Activated CD4-positive, alpha-beta T cell treated with anti-CD3 and anti-CD28 coated beads for 36 hours (primary cell): Measurements from ENCODE around the gene PRKD1. TPM values are rescaled to one million over a fixed set of nuclear protein-coding genes. Genes with fewer than 3 reads are reported as not detected.
"Not testable (repeated sequence)": the region's sequence is repeated elsewhere in the genome, so short reads cannot be mapped to it uniquely, and the experiment has no call there.

Experiments used
- ATAC-seq: fragments of 200-7000 bp; cut with Tn5 transposase; one replicate; pipeline ENCODE4 v1.10.0; 2021; ENCODE audit warnings: mild to moderate bottlenecking, moderate library complexity
- CTCF ChIA-PET: fragments of 350-600 bp; sonication (Branson Sonifier 250); formaldehyde crosslinking; loops from one replicate; lab custom pipeline; 2021; ENCODE audit warnings: antibody characterized with exemption; lab: Charles Lee
- POLR2A ChIA-PET: fragments of 350-600 bp; sonication (Branson Sonifier 250); formaldehyde crosslinking; loops from one replicate; lab custom pipeline; 2021; ENCODE audit warnings: antibody characterized with exemption, inconsistent platforms; lab: Charles Lee
- DNase-seq: peaks from one replicate; pipeline ENCODE4 v3.0.0-alpha.2; 2020
- H3K27ac Mint-ChIP-seq: one replicate; pipeline ENCODE4 v1.8.0; 2021; ENCODE audit warnings: mixed read lengths
- H3K27me3 Mint-ChIP-seq: one replicate; pipeline ENCODE4 v1.8.0; 2021; ENCODE audit warnings: mixed read lengths
- H3K36me3 Mint-ChIP-seq: one replicate; pipeline ENCODE4 v1.8.0; 2021; ENCODE audit warnings: low read depth, mixed read lengths
- H3K4me1 Mint-ChIP-seq: one replicate; pipeline ENCODE4 v1.8.0; 2021; ENCODE audit warnings: mixed read lengths
- H3K4me3 Mint-ChIP-seq: one replicate; pipeline ENCODE4 v1.8.0; 2021; ENCODE audit warnings: mild to moderate bottlenecking, moderate library complexity, mixed read lengths
- H3K9me3 Mint-ChIP-seq: one replicate; pipeline ENCODE4 v1.8.0; 2021; ENCODE audit warnings: low read depth, mixed read lengths
- intact Hi-C, 2 experiments: fragments of 100-400 bp; cut with DNase I in 1 of 2; cut with micrococcal nuclease in 1 of 2; formaldehyde crosslinking; loops; one replicate each; pipeline versions ENCODE4 v1.14.2 to v1.15.1; 2022 to 2024; cut with DNase I, micrococcal nuclease
- total RNA-seq, 2 experiments: library from RNA; stranded (reverse); gene quantifications; one replicate each; pipeline ENCODE4 v1.2.3, GENCODE V29; 2021

Gene PRKD1
- total RNA-seq, 2 experiments from 2014 or later: not detected

DNA sequence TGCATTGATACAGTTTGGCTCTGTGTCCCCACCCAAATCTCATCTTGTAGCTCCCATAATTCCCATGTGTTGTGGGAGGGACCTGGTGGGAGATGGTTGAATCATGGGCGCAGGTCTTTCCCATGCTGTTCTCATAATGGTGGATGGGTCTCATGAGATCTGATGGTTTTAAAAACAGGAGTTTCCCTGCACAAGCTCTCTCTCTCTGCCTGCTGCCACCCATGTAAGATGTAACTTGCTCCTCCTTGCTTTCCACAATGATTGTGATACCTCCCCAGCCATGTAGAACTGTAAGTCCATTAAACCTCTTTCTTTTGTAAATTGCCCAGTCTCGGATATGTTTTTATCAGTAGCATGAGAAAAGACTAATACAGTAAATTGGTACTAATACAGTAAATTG is 74.0 kb downstream of the PRKD1 start:
- H3K27ac Mint-ChIP-seq, intact Hi-C loops, H3K27me3 Mint-ChIP-seq, H3K4me3 Mint-ChIP-seq, H3K4me1 Mint-ChIP-seq, DNase-seq, ATAC-seq, CTCF ChIA-PET, H3K36me3 Mint-ChIP-seq: not testable (repeated sequence)
- H3K9me3 Mint-ChIP-seq: peaks cover 26% of the 10 kb centered on the region
- POLR2A ChIA-PET: interaction anchor here (0.6 kb wide), 1 partner anchor 64 kb away, joined by 3 read pairs; no protein-coding TSS in a partner anchor

DNA sequence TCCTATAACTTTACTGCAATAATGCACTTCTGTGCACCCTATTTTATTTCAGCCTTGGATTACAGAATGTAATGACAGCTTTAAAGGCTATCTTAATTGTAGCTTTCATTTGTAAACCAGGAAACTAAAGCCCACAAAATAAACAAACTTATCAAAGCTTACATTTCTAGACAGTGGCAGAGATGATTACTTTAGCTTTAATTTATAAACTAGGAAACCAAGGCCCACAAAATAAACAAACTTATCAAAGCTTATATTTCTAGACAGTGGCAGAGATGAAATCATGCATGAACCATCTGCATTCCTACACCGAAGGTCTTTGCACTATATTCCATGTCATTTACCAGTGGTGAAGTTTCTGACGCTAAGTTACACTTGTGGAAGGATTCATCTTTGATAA is 74.4 kb downstream of the PRKD1 start:
- CTCF ChIA-PET: no interaction called here
- DNase-seq: no peak
- intact Hi-C loops: no loop called here
- Mint-ChIP-seq H3K27ac (no peak overlapping the region), H3K4me1 (no peaks in the 10 kb centered on the region), H3K27me3 (no peaks in the 10 kb centered on the region), H3K36me3 (no peaks in the 10 kb centered on the region), H3K9me3 (peaks cover 26% of the 10 kb centered on the region), H3K4me3 (no peak overlapping the region)
- POLR2A ChIA-PET: interaction anchor here (0.6 kb wide), 1 partner anchor 64 kb away, joined by 3 read pairs; no protein-coding TSS in a partner anchor
- ATAC-seq: no peak

DNA sequence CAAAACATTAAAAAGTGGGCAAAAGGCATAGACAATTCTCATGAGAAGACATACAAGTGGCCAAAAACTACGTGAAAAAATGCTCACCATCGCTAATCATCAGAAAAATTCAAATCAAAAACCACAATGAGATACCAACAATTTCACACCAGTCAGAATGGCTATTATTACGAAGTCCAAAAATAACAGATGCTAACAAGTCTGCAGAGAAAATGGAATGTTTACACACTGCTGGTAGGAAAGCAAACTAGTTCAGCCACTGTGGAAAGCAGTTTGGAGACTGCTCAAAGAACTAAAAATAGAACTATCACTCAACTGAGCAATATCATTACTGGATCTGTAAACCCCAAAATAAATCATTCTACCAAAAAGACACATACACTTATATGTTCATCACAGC is 76.2 kb downstream of the PRKD1 start:
- ChIA-PET POLR2A (no interaction called here), CTCF (no interaction called here)
- no peaks in the 10 kb centered on the region for H3K36me3 Mint-ChIP-seq
- DNase-seq: no peak
- H3K27me3 Mint-ChIP-seq: no peaks in the 10 kb centered on the region
- H3K4me3 Mint-ChIP-seq: no peak overlapping the region
- intact Hi-C loops: no loop called here
- H3K9me3 Mint-ChIP-seq: peaks cover 22% of the 10 kb centered on the region
- no peaks in the 10 kb centered on the region for H3K4me1 Mint-ChIP-seq
- ATAC-seq: no peak
- no peak overlapping the region for H3K27ac Mint-ChIP-seq

DNA sequence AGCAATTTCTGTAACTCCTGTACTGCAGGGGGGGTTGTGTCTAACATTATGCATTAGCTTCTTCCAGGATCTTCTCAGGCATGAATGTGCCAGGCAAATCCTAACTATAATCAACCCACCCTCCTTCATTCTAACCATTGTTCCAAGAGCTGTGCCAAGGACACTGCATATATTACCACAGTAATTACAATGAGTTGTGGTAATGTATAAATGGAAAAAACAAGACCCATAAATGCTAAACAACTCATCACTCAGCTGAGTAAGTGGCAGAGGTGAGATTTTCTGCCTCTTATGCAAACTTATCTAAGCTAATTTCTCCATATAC is 80.6 kb downstream of the PRKD1 start:
- H3K9me3 Mint-ChIP-seq: peaks cover 7% of the 10 kb centered on the region
- intact Hi-C loops: no loop called here
- POLR2A ChIA-PET: interaction anchor here (0.5 kb wide), 1 partner anchor 16 kb away, joined by 10 read pairs; no protein-coding TSS in a partner anchor
- DNase-seq (no peak), ATAC-seq (no peak)
- H3K27me3 Mint-ChIP-seq: no peaks in the 10 kb centered on the region
- CTCF ChIA-PET: no interaction called here
- H3K36me3 Mint-ChIP-seq: no peaks in the 10 kb centered on the region
- H3K4me3 Mint-ChIP-seq: no peak overlapping the region
- H3K27ac Mint-ChIP-seq: no peak overlapping the region
- H3K4me1 Mint-ChIP-seq: no peaks in the 10 kb centered on the region

DNA sequence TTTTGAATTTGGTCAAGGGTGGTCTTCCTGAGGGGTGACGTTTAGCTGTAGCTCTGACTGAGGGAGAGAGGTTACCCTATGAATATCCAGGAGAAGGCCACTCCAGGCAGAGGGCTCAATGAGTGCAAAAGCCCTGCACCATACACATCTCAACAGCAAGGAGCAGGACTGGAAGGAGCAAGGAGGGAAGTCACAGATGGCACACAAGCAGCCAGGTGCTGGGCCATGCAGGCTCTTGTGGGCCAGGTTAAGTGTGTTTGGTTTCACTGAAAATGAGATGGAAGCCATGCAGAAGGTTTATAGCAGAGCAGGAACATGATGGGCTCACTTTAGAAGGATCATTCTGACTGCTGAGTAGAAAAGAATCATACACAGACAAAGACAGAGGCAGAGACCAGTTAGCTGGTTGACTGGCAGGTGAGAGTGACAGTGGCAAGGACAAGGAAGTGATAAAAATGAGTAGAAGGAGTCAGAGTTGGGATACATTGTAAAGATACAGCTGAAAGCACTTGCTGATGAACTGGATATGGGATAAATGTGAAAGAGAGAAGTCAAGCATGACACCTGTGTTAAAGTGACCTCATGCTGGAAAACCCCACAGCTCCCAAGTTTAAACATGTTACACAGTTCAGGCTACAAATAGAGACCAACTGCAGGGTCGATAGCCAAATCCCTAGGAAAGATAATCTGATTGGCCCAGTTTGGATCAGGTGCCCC is 81.2 kb downstream of the PRKD1 start:
- Mint-ChIP-seq H3K4me1 (no peaks in the 10 kb centered on the region), H3K27me3 (no peaks in the 10 kb centered on the region), H3K36me3 (no peaks in the 10 kb centered on the region), H3K9me3 (peaks cover 7% of the 10 kb centered on the region), H3K27ac (no peak overlapping the region), H3K4me3 (no peak overlapping the region)
- intact Hi-C loops: no loop called here
- POLR2A ChIA-PET: interaction anchor here (0.5 kb wide), 1 partner anchor 15 kb away, joined by 10 read pairs; no protein-coding TSS in a partner anchor
- no peak for DNase-seq
- CTCF ChIA-PET: no interaction called here
- ATAC-seq: no peak

DNA sequence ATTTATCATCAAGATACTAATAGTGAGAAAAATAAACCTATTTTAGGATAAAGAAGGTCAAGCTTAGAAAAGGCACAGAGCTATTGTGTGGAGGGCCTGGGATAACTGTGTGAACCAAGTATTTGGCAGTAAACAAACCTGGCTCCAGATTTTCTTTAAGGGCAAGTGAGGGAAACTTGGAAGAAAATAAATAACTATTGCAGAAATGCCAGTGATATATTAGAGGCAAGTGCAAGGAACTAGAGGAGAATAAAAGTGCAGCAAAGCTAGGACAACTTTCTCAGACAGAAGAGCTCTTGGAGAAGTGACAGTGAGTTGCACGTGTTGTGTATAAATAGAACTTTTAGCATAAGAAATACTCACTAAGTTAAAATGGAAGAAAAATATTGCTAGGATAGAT is 83.7 kb downstream of the PRKD1 start:
- Mint-ChIP-seq H3K4me3 (no peak overlapping the region), H3K27ac (no peak overlapping the region), H3K36me3 (peaks cover 7% of the 10 kb centered on the region), H3K9me3 (peaks cover 26% of the 10 kb centered on the region), H3K27me3 (no peaks in the 10 kb centered on the region), H3K4me1 (no peaks in the 10 kb centered on the region)
- intact Hi-C loops: no loop called here
- ChIA-PET POLR2A (no interaction called here), CTCF (no interaction called here)
- ATAC-seq (no peak), DNase-seq (no peak)

DNA sequence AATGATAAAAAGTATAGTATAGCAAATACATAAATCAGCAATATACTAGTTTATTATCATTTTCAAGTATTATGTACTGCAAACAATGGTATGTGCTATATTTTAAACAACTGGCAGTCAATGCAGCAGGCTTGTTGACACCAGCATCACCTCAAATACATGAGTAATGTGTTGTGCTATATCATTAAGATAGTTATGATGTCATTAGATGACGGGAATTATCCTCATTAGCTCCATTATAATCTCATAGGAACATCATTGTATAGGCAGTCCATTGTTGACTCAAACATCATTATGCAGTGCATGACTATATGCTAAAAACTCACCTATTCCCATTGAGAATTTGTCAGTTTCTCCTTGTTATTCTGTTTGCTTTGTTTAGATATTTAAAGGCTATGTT is 85.4 kb downstream of the PRKD1 start:
- Mint-ChIP-seq H3K27me3 (no peaks in the 10 kb centered on the region), H3K4me1 (no peaks in the 10 kb centered on the region), H3K4me3 (no peak overlapping the region), H3K9me3 (peaks cover 30% of the 10 kb centered on the region), H3K27ac (no peak overlapping the region), H3K36me3 (peaks cover 7% of the 10 kb centered on the region)
- ATAC-seq (no peak), DNase-seq (no peak)
- intact Hi-C loops: no loop called here
- CTCF ChIA-PET: no interaction called here
- POLR2A ChIA-PET: no interaction called here

DNA sequence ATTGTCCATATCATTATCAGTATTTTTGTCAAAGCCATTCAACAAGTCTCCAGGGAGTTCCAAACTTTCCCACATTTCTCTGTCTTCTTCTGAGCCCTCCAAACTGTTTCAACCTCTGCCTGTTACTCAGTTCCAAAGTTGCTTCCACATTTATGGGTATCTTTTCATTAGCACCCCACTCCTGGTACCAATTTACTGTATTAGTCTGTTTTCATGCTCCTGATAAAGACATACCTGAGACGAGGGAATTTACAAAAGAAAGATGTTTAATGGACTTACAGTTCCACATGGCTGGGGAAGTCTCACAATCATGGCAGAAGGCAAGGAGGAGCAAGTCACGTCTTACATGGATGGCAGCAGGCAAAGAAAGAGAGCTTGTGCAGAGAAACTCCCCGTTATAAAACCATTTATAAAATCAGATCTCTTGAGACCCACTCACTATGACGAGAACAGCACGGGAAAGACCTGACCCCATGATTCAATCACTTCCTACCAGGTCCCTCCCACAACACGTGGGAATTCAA is 87.2 kb downstream of the PRKD1 start:
- H3K27ac Mint-ChIP-seq, H3K4me3 Mint-ChIP-seq, intact Hi-C loops, H3K36me3 Mint-ChIP-seq, H3K27me3 Mint-ChIP-seq, H3K4me1 Mint-ChIP-seq, POLR2A ChIA-PET, DNase-seq, CTCF ChIA-PET, ATAC-seq: not testable (repeated sequence)
- peaks cover 34% of the 10 kb centered on the region for H3K9me3 Mint-ChIP-seq

DNA sequence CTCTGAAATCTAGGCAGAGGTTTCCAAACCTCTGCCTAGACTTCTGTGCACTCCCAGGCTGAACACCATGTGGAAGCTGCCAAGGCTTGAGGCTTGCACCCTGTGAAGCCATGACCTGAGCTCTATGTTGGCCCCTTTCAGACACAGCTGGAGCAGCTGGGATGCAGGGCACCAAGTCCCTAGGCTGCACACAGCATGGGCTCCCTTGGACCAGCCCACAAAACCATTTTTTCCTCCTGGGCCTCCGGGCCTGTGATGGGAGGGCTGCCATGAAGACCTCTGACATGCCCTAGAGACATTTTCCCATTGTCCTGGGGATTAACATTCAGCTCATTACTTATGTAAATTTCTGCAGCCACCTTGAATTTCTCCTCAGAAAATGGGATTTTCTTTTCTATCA is 88.0 kb downstream of the PRKD1 start:
- H3K4me1 Mint-ChIP-seq, DNase-seq, CTCF ChIA-PET, POLR2A ChIA-PET, H3K4me3 Mint-ChIP-seq, H3K27me3 Mint-ChIP-seq, H3K27ac Mint-ChIP-seq, ATAC-seq, H3K36me3 Mint-ChIP-seq, intact Hi-C loops: not testable (repeated sequence)
- peaks cover 34% of the 10 kb centered on the region for H3K9me3 Mint-ChIP-seq

DNA sequence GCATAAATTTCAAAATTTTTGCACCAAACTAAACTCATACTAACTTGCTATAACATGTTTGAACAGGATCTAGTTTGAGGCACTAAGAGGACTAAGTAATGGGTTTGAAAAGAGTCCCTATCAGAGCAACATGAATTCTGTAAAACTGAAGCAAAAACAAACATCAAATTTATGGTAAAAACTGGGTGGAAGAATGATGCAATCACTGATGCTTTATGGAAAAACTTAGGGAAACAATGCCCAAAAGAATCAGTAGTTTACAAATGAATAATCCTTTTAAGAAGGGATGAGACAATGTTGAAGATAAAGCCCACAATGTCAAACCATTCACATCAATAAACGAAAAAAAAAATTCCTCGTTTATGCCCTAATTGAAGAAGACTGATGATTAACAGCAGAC is 88.9 kb downstream of the PRKD1 start:
- no peak overlapping the region for H3K27ac Mint-ChIP-seq
- intact Hi-C loops: no loop called here
- ChIA-PET CTCF (no interaction called here), POLR2A (no interaction called here)
- H3K9me3 Mint-ChIP-seq: peaks cover 34% of the 10 kb centered on the region
- H3K27me3 Mint-ChIP-seq: no peaks in the 10 kb centered on the region
- peaks cover 7% of the 10 kb centered on the region for H3K36me3 Mint-ChIP-seq
- DNase-seq (no peak), ATAC-seq (no peak)
- no peak overlapping the region for H3K4me3 Mint-ChIP-seq
- H3K4me1 Mint-ChIP-seq: no peaks in the 10 kb centered on the region

DNA sequence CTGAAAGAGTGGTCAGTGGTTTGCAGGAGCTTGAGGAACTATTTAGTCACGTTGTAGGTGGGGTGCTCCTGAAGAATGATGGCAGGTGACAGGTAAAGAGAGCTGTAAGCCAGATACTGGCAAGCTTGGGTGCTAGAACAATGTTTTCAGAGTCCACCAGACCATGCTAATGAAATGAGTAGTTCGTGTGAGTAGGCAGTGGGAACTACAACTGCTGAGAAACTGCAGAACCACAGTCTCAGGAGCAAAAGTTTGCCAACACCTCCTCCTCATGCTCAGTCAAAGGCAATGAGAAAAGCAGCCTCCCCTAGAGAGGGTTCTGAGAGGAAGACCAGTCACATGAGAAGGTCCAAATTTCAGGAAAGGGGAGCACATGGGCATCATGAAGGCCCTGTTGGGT is 91.3 kb downstream of the PRKD1 start:
- H3K36me3 Mint-ChIP-seq: peaks cover 7% of the 10 kb centered on the region
- ChIA-PET CTCF (no interaction called here), POLR2A (no interaction called here)
- H3K4me1 Mint-ChIP-seq: no peaks in the 10 kb centered on the region
- intact Hi-C loops: no loop called here
- ATAC-seq: no peak
- no peak overlapping the region for H3K4me3 Mint-ChIP-seq
- H3K9me3 Mint-ChIP-seq: peaks cover 29% of the 10 kb centered on the region
- H3K27ac Mint-ChIP-seq: no peak overlapping the region
- no peak for DNase-seq
- H3K27me3 Mint-ChIP-seq: no peaks in the 10 kb centered on the region

DNA sequence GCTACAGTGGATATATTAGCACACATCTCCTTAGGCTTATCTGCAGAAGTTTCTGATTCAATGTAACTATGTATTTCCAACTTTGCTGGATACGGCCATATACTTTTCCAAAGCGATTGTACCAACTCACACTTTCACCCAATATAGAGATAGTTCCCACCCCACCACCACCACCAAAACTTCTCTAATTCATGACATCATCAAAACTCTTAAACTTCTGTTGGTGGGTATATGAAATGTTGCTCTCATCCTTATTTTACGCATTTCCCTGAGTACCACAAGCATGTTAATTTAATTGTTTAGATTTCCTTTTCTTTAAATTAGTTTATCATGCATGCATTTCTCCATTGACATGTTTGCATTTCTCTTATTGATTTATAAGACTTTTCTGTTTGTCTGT is 95.6 kb downstream of the PRKD1 start:
- Mint-ChIP-seq H3K27me3 (no peaks in the 10 kb centered on the region), H3K4me3 (no peak overlapping the region), H3K27ac (no peak overlapping the region), H3K9me3 (peaks cover 3% of the 10 kb centered on the region), H3K4me1 (no peaks in the 10 kb centered on the region), H3K36me3 (no peaks in the 10 kb centered on the region)
- intact Hi-C loops: no loop called here
- ChIA-PET CTCF (no interaction called here), POLR2A (no interaction called here)
- no peak for ATAC-seq
- DNase-seq: no peak
